HCT116 (cell line): ENCODE measurements around the gene PAMR1. TPM values are rescaled to one million over a fixed set of nuclear protein-coding genes. Genes with fewer than 3 reads are reported as not detected.

ENCODE experiments used
- ATAC-seq: fragments of 200-7000 bp; cut with Tn5 transposase; 2 replicates; pipeline ENCODE4 v1.9.1; 2020; ENCODE audit warnings: mild to moderate bottlenecking, moderate library complexity
- BruUV-seq: library from RNA; stranded (reverse); fragments of 400-500 nt; replicated peaks from 2 replicates; lab custom pipeline; 2021; lab: Mats Ljungman, UMichigan
- CTCF ChIA-PET: fragments of 300-600 bp; sonication (Branson Sonifier 250); formaldehyde crosslinking; loops from one replicate; lab custom pipeline; 2021; ENCODE audit warnings: antibody characterized with exemption; lab: Charles Lee
- POLR2A ChIA-PET: fragments of 300-600, 350-600 bp; sonication (Branson Sonifier 250); formaldehyde crosslinking; loops from one replicate; lab custom pipeline; 2021; ENCODE audit warnings: antibody characterized with exemption; lab: Charles Lee
- RAD21 ChIA-PET, 2 experiments: fragments of 300-600 bp; sonication (Branson Sonifier 250); formaldehyde crosslinking; loops; one replicate each; lab custom pipeline; 2023; ENCODE audit warnings: low total read pairs in 2 of 2; ENCODE audit not compliant: uncharacterized antibody in 2 of 2, unreplicated experiment in 2 of 2, low non-redundant PET in 1 of 2; lab: Charles Lee
- DNase-seq: peaks from one replicate; pipeline ENCODE4 v3.0.0-alpha.2; 2010; ENCODE audit warnings: low read depth, low spot score
- H2AFZ ChIP-seq: fragments of 200-600 bp; shearing (Covaris generic), sonication (generic); 2 replicates; pipeline ENCODE4 v1.6.1; 2017; ENCODE audit warnings: low read depth, mixed run types, mixed read lengths, antibody characterized with exemption, low read length; ENCODE audit not compliant: poor library complexity, severe bottlenecking
- H3K27ac ChIP-seq: 2 replicates; pipeline ENCODE4 v1.5.1; 2012; ENCODE audit warnings: low read depth, low read length
- H3K27me3 ChIP-seq: fragments of 200-600 bp; sonication (generic); 2 replicates; pipeline ENCODE4 v1.6.1; 2016; ENCODE audit warnings: mixed run types, low read length, mixed read lengths; ENCODE audit not compliant: insufficient read depth
- H3K36me3 ChIP-seq, 2 experiments: fragments of 200-500 bp in 1 of 2; fragments of 200-600 bp in 1 of 2; sonication (Bioruptor generic) in 1 of 2; sonication (generic) in 1 of 2; 2 replicates each; pipeline versions ENCODE4 v1.5.1 to v1.6.1; 2014 to 2016; ENCODE audit warnings: low read length in 2 of 2, inconsistent platforms in 1 of 2, mixed read lengths in 1 of 2, mixed run types in 1 of 2; ENCODE audit not compliant: insufficient read depth in 2 of 2, control insufficient read depth in 1 of 2
- H3K4me1 ChIP-seq, 2 experiments: fragments of 200-600 bp in 1 of 2; sonication (generic) in 1 of 2; 2 replicates each; pipeline versions ENCODE4 v1.5.1 to v1.6.1; 2012 to 2017; ENCODE audit warnings: low read length in 2 of 2, inconsistent platforms in 1 of 2, mild to moderate bottlenecking in 1 of 2, mixed read lengths in 1 of 2, mixed run types in 1 of 2, moderate library complexity in 1 of 2; ENCODE audit not compliant: insufficient read depth in 2 of 2, control insufficient read depth in 1 of 2
- H3K4me2 ChIP-seq: fragments of 200-600 bp; sonication (generic); 2 replicates; pipeline ENCODE4 v1.6.1; 2017; ENCODE audit warnings: mixed run types, low read length, mixed read lengths
- H3K4me3 ChIP-seq, 2 experiments: fragments of 200-600 bp in 1 of 2; sonication (generic) in 1 of 2; replicated peaks in 1 of 2; 2 replicates each; pipeline ENCODE4 v1.5.1; 2011 to 2016; ENCODE audit warnings: low read length in 2 of 2, control low read depth in 1 of 2, low read depth in 1 of 2, mild to moderate bottlenecking in 1 of 2, mixed read lengths in 1 of 2, mixed run types in 1 of 2
- H3K79me2 ChIP-seq: fragments of 200-600 bp; sonication (generic); 2 replicates; pipeline ENCODE4 v1.6.1; 2017; ENCODE audit warnings: mild to moderate bottlenecking, mixed run types, low read length, moderate library complexity, mixed read lengths; ENCODE audit not compliant: insufficient read depth
- H3K9ac ChIP-seq: fragments of 200-600 bp; sonication (generic); 2 replicates; pipeline ENCODE4 v1.6.1; 2016; ENCODE audit warnings: low read length, mixed read lengths
- H3K9me2 ChIP-seq: fragments of 200-600 bp; sonication (generic), shearing (Covaris generic); 2 replicates; pipeline ENCODE4 v1.6.1; 2017; ENCODE audit warnings: mixed run types, mild to moderate bottlenecking, moderate library complexity; ENCODE audit not compliant: insufficient read depth
- H3K9me3 ChIP-seq, 2 experiments: fragments of 200-500 bp in 1 of 2; fragments of 200-600 bp in 1 of 2; sonication (Bioruptor generic) in 1 of 2; sonication (generic) in 1 of 2; 2 replicates each; pipeline ENCODE4 v1.6.1; 2014 to 2017; ENCODE audit warnings: low read length in 2 of 2, mixed read lengths in 2 of 2, inconsistent platforms in 1 of 2, low read depth in 1 of 2, mild to moderate bottlenecking in 1 of 2, mixed run types in 1 of 2, moderate library complexity in 1 of 2; ENCODE audit not compliant: control insufficient read depth in 1 of 2, insufficient read depth in 1 of 2
- H4K20me1 ChIP-seq: fragments of 200-600 bp; sonication (generic), shearing (Covaris generic); 2 replicates; pipeline ENCODE4 v1.6.1; 2017; ENCODE audit warnings: mixed run types, mild to moderate bottlenecking, moderate library complexity; ENCODE audit not compliant: insufficient read depth
- CBX3 ChIP-seq: IDR thresholded peaks from 2 replicates; pipeline ENCODE4 v1.6.1; 2012; ENCODE audit warnings: low read depth
- FOSL1 ChIP-seq: IDR thresholded peaks from 2 replicates; pipeline ENCODE4 v1.6.1; 2012; ENCODE audit warnings: low read depth
- JUND ChIP-seq: IDR thresholded peaks from 2 replicates; pipeline ENCODE4 v1.6.1; 2012
- POLR2AphosphoS5 ChIP-seq: IDR thresholded peaks from 2 replicates; pipeline ENCODE4 v1.6.1; 2011; ENCODE audit warnings: mild to moderate bottlenecking, low read depth, low read length, moderate library complexity
- RAD21 ChIP-seq: IDR thresholded peaks from 2 replicates; pipeline ENCODE4 v1.6.1; 2012; ENCODE audit warnings: low read depth, mild to moderate bottlenecking
- SIN3A ChIP-seq: IDR thresholded peaks from 2 replicates; pipeline ENCODE4 v1.6.1; 2012; ENCODE audit warnings: low read depth
- SP1 ChIP-seq: IDR thresholded peaks from 2 replicates; pipeline ENCODE4 v1.6.1; 2012; ENCODE audit warnings: low read depth
- YY1 ChIP-seq: IDR thresholded peaks from 2 replicates; pipeline ENCODE4 v1.6.1; 2011; ENCODE audit warnings: low read length, low read depth, moderate library complexity, mild to moderate bottlenecking; ENCODE audit not compliant: insufficient replicate concordance; ENCODE audit errors: extremely low read depth
- ZFX ChIP-seq: fragments of 450-650 bp; IDR thresholded peaks from 2 replicates; pipeline ENCODE4 v1.6.1; 2017
- intact Hi-C: fragments of 100-400 bp; cut with micrococcal nuclease; formaldehyde crosslinking; loops from 2 replicates; pipeline ENCODE4 v1.10.0; 2022
- total RNA-seq: library from RNA; stranded (reverse); gene quantifications from one replicate; pipeline ENCODE4 v1.2.1, GENCODE V29; 2021; ENCODE audit not compliant: unreplicated experiment
- TF ChIP-seq, protein P1 (sequence below), 3 experiments: fragments of 200-600 bp in 1 of 3; sonication (generic) in 1 of 3; IDR thresholded peaks in 2 of 3; conservative IDR thresholded peaks in 1 of 3; 2 replicates each; pipeline ENCODE4 v1.5.1; 2012 to 2017; ENCODE audit warnings: low read depth in 2 of 3, low read length in 2 of 3, antibody characterized with exemption in 1 of 3, borderline replicate concordance in 1 of 3, control low read depth in 1 of 3, mild to moderate bottlenecking in 1 of 3, mixed read lengths in 1 of 3, mixed run types in 1 of 3, moderate library complexity in 1 of 3; ENCODE audit not compliant: insufficient read depth in 1 of 3
- TF ChIP-seq, protein P2 (sequence below): IDR thresholded peaks from 2 replicates; pipeline ENCODE4 v1.6.1; 2012
- TF ChIP-seq, protein P3 (sequence below): IDR thresholded peaks from 2 replicates; pipeline ENCODE4 v1.6.1; 2011; ENCODE audit warnings: mild to moderate bottlenecking, low read length, moderate library complexity; ENCODE audit not compliant: insufficient replicate concordance; ENCODE audit errors: extremely low read depth
- TF ChIP-seq, protein P4 (sequence below): IDR thresholded peaks from 2 replicates; pipeline ENCODE4 v1.6.1; 2012

Gene PAMR1
- total RNA-seq, 1 experiment from 2014 or later, result not detected

DNA sequence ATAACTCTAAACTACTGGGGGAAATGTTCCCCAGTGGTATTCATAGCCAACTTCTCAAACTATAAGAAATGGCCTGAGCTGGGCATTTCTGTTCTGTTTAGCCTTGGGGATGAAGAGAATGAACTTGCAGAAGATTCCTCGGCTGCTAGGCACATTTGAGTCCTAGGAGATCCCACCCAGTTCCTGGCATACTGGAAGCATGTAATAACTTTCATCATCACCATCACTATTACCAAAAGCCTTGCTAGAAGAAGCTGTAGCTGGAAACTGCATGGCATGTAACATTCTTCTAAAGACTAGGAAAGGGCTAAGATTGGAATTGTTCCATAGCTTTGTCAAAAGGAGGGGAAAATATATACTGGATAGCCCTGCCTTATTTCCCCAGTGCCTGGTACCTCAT lies 65.9 kb downstream of the PAMR1 start (continued):
- TF ChIP-seq, protein P1, sequence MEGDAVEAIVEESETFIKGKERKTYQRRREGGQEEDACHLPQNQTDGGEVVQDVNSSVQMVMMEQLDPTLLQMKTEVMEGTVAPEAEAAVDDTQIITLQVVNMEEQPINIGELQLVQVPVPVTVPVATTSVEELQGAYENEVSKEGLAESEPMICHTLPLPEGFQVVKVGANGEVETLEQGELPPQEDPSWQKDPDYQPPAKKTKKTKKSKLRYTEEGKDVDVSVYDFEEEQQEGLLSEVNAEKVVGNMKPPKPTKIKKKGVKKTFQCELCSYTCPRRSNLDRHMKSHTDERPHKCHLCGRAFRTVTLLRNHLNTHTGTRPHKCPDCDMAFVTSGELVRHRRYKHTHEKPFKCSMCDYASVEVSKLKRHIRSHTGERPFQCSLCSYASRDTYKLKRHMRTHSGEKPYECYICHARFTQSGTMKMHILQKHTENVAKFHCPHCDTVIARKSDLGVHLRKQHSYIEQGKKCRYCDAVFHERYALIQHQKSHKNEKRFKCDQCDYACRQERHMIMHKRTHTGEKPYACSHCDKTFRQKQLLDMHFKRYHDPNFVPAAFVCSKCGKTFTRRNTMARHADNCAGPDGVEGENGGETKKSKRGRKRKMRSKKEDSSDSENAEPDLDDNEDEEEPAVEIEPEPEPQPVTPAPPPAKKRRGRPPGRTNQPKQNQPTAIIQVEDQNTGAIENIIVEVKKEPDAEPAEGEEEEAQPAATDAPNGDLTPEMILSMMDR (IDR thresholded peaks at IDR 0.05 in 2 of 3, conservative IDR thresholded peaks at IDR 0.05 in 1 of 3; ENCODE audit: borderline replicate concordance in 1 of 3, insufficient read depth in 1 of 3, low read depth in 2 of 3, low read length in 2 of 3), result no peak

DNA sequence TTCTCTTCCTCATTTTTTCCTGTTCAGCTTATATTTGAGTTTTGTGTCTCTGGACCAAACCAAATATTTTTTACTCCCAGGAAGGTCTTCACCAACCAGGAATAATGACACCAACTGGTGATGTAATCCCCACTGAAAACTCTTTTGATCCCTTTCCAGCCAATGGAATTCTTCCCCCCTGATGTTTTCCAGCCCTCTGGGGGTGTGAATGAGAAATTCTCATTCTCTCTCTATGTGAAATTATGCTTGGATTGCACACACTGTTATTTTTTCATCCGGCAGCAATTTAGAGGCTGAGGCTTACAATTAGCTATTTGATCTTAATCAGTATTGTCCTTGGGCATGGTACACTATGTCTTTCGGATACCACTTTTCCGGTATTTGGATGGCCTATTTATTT lies 66.6 kb downstream of the PAMR1 start:
- Histone ChIP-seq H3K9me3 (no peaks in the 10 kb centered on the region), H3K9me2 (no peaks in the 10 kb centered on the region), H3K4me3 (no peak overlapping the region), H3K36me3 (no peaks in the 10 kb centered on the region), H3K79me2 (no peaks in the 10 kb centered on the region), H3K27ac (no peak overlapping the region), H2AFZ (no peak overlapping the region), H3K27me3 (peaks cover 41% of the 10 kb centered on the region), H3K9ac (no peak overlapping the region), H3K4me1 (no peaks in the 10 kb centered on the region), H4K20me1 (no peaks in the 10 kb centered on the region), H3K4me2 (no peak overlapping the region)
- DNase-seq (no peak), ATAC-seq (no peak)
- ChIA-PET CTCF (no interaction called here), POLR2A (no interaction called here), RAD21 (no interaction called here)
- intact Hi-C loops, result no loop called here
- TF ChIP-seq FOSL1 (no peak), CBX3 (no peak)
- BruUV-seq, result no TSS peak

DNA sequence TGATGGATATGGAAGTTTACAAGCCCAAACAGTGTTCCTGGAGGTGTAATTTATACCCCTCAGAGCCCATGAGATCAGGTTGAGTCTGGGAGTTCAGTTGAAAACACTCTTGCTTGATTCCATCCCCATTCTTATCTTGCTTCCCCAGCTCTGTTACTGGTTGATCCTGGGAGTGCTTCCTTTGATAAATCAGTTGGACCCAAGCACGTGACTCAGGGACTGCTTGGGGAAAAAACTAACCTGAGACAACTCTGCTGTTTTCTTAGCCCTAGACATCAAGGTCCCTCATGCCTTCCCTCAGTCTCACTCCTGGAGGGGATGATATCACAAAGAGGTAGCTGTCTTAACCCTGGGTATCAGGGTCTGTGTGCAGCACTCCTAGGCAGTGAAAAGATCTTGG lies 71.1 kb downstream of the PAMR1 start:
- H3K27ac ChIP-seq, result no peak overlapping the region
- H3K9me2 ChIP-seq, result no peaks in the 10 kb centered on the region
- no peak overlapping the region for H3K4me2 ChIP-seq
- ChIA-PET RAD21 (no interaction called here), POLR2A (no interaction called here), CTCF (no interaction called here)
- intact Hi-C loops, result no loop called here
- H3K27me3 ChIP-seq, result peaks cover 42% of the 10 kb centered on the region
- no peaks in the 10 kb centered on the region for H4K20me1 ChIP-seq
- no peaks in the 10 kb centered on the region for H3K79me2 ChIP-seq
- ATAC-seq (no peak), DNase-seq (no peak)
- H3K9ac ChIP-seq, result no peak overlapping the region
- no TSS peak for BruUV-seq
- no peaks in the 10 kb centered on the region for H3K36me3 ChIP-seq
- H2AFZ ChIP-seq, result no peak overlapping the region
- H3K4me3 ChIP-seq, result no peak overlapping the region
- no peaks in the 10 kb centered on the region for H3K9me3 ChIP-seq
- H3K4me1 ChIP-seq, result no peaks in the 10 kb centered on the region
- no peak for TF ChIP-seq JUND
- TF ChIP-seq, protein P2, sequence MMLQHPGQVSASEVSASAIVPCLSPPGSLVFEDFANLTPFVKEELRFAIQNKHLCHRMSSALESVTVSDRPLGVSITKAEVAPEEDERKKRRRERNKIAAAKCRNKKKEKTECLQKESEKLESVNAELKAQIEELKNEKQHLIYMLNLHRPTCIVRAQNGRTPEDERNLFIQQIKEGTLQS, result no peak
- TF ChIP-seq RAD21, result no peak
- no peak for TF ChIP-seq ZFX
- TF ChIP-seq, protein P3, sequence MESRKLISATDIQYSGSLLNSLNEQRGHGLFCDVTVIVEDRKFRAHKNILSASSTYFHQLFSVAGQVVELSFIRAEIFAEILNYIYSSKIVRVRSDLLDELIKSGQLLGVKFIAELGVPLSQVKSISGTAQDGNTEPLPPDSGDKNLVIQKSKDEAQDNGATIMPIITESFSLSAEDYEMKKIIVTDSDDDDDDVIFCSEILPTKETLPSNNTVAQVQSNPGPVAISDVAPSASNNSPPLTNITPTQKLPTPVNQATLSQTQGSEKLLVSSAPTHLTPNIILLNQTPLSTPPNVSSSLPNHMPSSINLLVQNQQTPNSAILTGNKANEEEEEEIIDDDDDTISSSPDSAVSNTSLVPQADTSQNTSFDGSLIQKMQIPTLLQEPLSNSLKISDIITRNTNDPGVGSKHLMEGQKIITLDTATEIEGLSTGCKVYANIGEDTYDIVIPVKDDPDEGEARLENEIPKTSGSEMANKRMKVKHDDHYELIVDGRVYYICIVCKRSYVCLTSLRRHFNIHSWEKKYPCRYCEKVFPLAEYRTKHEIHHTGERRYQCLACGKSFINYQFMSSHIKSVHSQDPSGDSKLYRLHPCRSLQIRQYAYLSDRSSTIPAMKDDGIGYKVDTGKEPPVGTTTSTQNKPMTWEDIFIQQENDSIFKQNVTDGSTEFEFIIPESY, result no peak
- TF ChIP-seq POLR2AphosphoS5, result no peak
- no peak for TF ChIP-seq YY1
- TF ChIP-seq SP1, result no peak
- TF ChIP-seq, protein P4, sequence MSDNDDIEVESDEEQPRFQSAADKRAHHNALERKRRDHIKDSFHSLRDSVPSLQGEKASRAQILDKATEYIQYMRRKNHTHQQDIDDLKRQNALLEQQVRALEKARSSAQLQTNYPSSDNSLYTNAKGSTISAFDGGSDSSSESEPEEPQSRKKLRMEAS, result no peak
- TF ChIP-seq SIN3A, result no peak
